Measurements from ENCODE around the gene ZNF487. TPM values are rescaled to one million over a fixed set of nuclear protein-coding genes. Genes with fewer than 3 reads are reported as not detected.
"Not testable (repeated sequence)": the region's sequence is repeated elsewhere in the genome, so short reads cannot be mapped to it uniquely, and the experiment has no call there.

Gene ZNF487
- total RNA-seq, 2 donors from 2014 or later = 2.5 to 2.9 TPM

DNA sequence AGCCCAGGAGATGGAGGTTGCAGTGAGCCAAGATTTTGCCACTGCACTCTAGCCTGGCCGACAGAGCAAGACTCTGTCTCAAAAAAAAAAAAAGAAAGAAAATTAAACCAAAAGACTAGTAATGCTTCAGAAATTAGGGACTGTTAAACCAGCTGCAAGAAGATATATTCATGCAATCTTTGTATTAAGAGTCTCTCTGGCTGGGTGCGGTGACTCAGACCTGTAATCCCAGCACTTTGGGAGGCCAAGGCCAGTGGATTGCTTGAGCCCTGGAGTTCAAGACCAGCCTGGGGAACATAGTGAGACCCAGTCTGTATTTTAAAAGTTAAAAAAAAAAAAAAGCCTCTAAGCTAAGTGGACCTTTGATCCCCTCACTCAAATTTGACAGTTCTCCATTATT, 25.4 kb upstream of the ZNF487 start:
- no peak overlapping the region for H3K27ac Mint-ChIP-seq
- no peaks in the 10 kb centered on the region for H3K4me1 Mint-ChIP-seq
- no peaks in the 10 kb centered on the region for H3K9me3 Mint-ChIP-seq
- peaks cover 27% of the 10 kb centered on the region for H3K36me3 Mint-ChIP-seq (ENCODE audit: low read depth)
- no peak overlapping the region for H3K4me3 Mint-ChIP-seq
- no peak for ATAC-seq (replicated peaks)
- no peaks in the 10 kb centered on the region for H3K27me3 Mint-ChIP-seq

GRCh38 chr10:43415544-43415943, 21.4 kb upstream of the ZNF487 start:
- Mint-ChIP-seq H3K27ac (no peak overlapping the region), H3K4me3 (no peak overlapping the region), H3K27me3 (no peaks in the 10 kb centered on the region), H3K9me3 (no peaks in the 10 kb centered on the region), H3K36me3 (ENCODE audit: low read depth) (no peaks in the 10 kb centered on the region), H3K4me1 (no peaks in the 10 kb centered on the region)
- ATAC-seq (replicated peaks) = no peak

DNA sequence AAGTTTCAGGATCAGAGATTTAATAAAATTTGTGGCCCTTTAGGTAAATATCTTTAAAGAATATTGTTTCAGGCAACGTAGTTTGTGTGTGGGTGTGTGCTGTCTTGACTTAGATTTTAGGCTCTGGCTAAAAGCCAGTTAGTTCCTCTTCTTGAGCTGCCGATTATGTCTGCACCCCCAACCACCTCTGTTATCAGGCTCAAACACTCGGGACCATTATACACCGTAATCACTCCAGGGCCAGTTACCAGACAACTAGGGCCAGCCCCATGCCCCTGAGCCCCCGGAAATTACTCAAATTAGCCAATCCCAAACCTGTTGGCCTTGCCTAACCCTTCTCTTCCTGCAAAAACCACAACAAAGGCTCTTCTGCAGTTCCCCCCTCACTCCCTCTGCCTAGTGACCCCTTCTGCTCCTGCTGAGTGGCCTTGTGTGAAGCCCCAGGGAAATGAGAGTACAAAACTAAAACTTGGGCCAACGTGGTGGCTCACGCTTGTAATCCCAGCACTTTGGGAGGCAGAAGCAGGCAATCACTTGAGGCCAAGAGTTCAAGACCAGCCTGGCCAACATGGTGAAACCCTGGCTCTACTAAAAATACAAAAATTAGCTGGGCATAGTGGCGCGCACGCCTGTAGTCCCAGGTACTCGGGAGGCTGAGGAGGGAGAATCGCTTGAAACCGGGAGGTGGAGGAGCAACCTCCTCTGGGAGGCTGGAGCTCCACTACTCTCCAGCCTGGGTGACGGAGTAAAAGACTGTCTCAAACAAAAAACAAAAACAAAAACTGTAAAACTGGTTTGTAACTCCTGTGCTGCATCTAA, 18.8 kb upstream of the ZNF487 start:
- H3K27me3 Mint-ChIP-seq = no peaks in the 10 kb centered on the region
- peak overlapping the region; percentile 57 for H3K4me3 Mint-ChIP-seq
- ATAC-seq (replicated peaks) = peak; percentile 38
- no peaks in the 10 kb centered on the region for H3K36me3 Mint-ChIP-seq (ENCODE audit: low read depth)
- peaks cover 8% of the 10 kb centered on the region for H3K4me1 Mint-ChIP-seq
- H3K27ac Mint-ChIP-seq = peak overlapping the region; percentile 63
- H3K9me3 Mint-ChIP-seq = no peaks in the 10 kb centered on the region

DNA sequence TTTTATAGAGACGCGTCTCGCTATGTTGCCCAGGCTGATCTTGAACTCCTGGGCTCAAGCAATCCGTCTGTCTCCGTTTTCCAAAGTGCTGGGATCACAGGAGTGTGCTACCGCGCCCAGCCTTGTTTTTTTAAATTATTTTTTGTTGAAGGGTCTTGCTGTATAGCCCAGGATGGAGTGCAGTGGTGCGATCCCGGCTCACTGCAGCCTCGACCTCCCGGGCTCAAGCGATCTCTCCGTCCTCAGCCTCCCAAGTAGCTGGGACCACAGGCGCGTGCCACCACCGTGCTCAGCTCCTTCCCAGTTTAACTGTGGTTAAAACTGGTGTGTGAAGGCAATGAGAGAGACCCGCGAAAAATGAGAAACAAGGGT, 16.9 kb upstream of the ZNF487 start:
- Mint-ChIP-seq H3K4me1 (peaks cover 8% of the 10 kb centered on the region), H3K4me3 (peak overlapping the region; percentile 95)

GRCh38 chr10:43420369-43421200, 16.3 kb upstream of the ZNF487 start:
- peak; percentile 90 for ATAC-seq (replicated peaks)
- Mint-ChIP-seq H3K36me3 (ENCODE audit: low read depth) (no peaks in the 10 kb centered on the region), H3K4me3 (peak overlapping the region; percentile 95), H3K27me3 (no peaks in the 10 kb centered on the region), H3K9me3 (no peaks in the 10 kb centered on the region), H3K27ac (peak overlapping the region; percentile 94), H3K4me1 (peaks cover 8% of the 10 kb centered on the region)

More for the DNA sequence above, 16.9 kb upstream of the ZNF487 start:
- Mint-ChIP-seq H3K9me3 (no peaks in the 10 kb centered on the region), H3K27me3 (no peaks in the 10 kb centered on the region), H3K27ac (peak overlapping the region; percentile 94), H3K36me3 (ENCODE audit: low read depth) (no peaks in the 10 kb centered on the region)
- ATAC-seq (replicated peaks) = no peak

DNA sequence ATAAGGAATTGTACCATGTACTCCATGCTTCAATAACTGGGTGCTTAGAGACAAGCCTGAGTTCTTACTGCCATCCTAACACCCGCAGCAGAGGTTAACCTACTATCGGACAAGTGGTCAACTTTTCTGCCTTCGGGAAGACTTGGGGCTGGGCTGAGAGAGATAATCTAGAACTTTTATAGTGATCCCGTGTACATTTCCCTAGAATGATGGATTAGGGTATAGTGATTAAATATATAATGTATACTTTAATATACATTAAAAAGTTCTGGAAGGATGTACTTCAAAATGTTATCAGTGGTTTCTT, 15.8 kb upstream of the ZNF487 start:
- Mint-ChIP-seq H3K4me3 (peak overlapping the region; percentile 95), H3K36me3 (ENCODE audit: low read depth) (no peaks in the 10 kb centered on the region), H3K27me3 (no peaks in the 10 kb centered on the region), H3K9me3 (no peaks in the 10 kb centered on the region), H3K27ac (peak overlapping the region; percentile 94), H3K4me1 (peaks cover 8% of the 10 kb centered on the region)
- no peak for ATAC-seq (replicated peaks)

- no peak for ATAC-seq (replicated peaks)
- no peaks in the 10 kb centered on the region for H3K36me3 Mint-ChIP-seq (ENCODE audit: low read depth)
- H3K27ac Mint-ChIP-seq = peak overlapping the region; percentile 94
- H3K4me3 Mint-ChIP-seq = peak overlapping the region; percentile 95
- H3K9me3 Mint-ChIP-seq = no peaks in the 10 kb centered on the region
- peaks cover 8% of the 10 kb centered on the region for H3K4me1 Mint-ChIP-seq
- H3K27me3 Mint-ChIP-seq = no peaks in the 10 kb centered on the region
Observed at GRCh38 chr10:43421519-43421918, 15.4 kb upstream of the ZNF487 start.

DNA sequence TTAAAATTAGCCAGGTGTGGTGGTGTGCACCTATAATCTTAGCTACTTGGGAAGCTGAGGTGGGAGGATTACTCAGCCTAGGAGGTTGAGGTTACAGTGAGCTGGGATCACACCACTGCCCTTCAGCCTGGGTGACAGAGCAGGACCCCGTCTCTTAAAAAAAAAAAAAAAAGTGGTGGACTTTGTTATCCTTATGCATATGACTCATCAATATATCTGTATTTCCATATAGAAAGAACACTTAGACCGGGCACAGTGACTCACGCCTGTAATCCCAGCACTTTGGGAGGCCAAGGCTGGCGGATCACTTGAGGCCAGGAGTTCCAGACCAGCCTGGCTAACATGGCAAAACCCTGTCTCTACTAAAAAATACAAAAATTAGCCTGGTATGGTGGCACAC, 15.0 kb upstream of the ZNF487 start:
- H3K4me1 Mint-ChIP-seq; ATAC-seq (replicated peaks); H3K9me3 Mint-ChIP-seq; H3K27me3 Mint-ChIP-seq; H3K36me3 Mint-ChIP-seq (ENCODE audit: low read depth): not testable (repeated sequence)
- peak overlapping the region; percentile 95 for H3K4me3 Mint-ChIP-seq
- peak overlapping the region; percentile 94 for H3K27ac Mint-ChIP-seq

- Mint-ChIP-seq H3K27me3 (no peaks in the 10 kb centered on the region), H3K36me3 (ENCODE audit: low read depth) (no peaks in the 10 kb centered on the region), H3K9me3 (no peaks in the 10 kb centered on the region), H3K4me3 (no peak overlapping the region), H3K27ac (no peak overlapping the region), H3K4me1 (peaks cover 8% of the 10 kb centered on the region)
- ATAC-seq (replicated peaks) = no peak
Observed at GRCh38 chr10:43424416-43424815, 12.5 kb upstream of the ZNF487 start.

DNA sequence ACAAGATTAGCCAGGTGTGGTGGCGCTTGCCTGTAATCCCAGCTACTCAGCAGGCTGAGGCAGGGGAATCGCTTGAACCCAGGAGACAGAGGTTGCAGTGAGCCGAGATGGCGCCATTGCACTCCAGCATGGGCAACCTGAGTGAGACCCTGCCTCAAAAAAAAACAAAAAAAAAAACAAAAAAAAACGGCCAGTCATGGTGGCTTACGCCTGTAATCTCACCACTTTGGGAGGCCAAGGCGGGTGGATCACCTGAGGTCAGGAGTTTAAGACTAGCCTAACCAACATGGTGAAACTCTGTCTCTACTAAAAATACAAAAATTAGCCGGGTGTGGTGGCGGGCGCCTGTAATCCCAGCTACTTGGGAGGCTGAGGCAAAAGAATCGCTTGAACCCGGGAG, 10.4 kb upstream of the ZNF487 start:
- not testable (repeated sequence) for H3K4me1 Mint-ChIP-seq

DNA sequence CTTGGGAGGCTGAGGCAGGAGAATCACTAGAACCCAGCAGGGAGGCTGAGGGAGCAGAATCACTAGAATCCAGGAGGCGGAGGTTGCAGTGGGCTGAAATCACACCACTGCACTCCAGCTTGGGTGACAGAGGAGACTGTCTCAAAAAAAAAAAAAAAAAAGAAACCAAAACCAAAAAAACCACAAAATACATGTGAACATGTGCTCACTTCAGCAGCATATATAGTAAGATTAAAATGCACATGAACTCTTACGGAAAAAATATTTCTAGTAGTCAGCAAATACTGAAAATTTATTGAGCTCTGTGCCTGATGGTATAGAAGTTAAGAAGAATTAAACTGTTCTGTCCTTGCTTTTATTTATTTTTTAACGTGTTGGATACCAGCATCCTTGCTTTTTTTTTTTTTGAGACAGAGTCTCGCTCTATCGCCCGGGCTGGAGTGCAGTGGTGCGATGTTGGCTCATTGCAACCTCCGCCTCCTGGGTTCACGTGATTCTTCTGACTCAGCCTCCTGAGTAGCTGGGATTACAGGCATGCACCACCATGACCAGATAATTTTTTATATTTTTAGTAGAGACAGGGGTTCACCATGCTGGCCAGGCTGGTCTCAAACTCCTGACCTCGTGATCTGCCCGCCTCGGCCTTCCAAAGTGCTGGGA, 9.6 kb upstream of the ZNF487 start:
- Mint-ChIP-seq H3K27ac (peak overlapping the region; percentile 61), H3K4me1 (no peaks in the 10 kb centered on the region), H3K4me3 (peak overlapping the region; percentile 44), H3K9me3 (no peaks in the 10 kb centered on the region), H3K36me3 (ENCODE audit: low read depth) (no peaks in the 10 kb centered on the region), H3K27me3 (no peaks in the 10 kb centered on the region)
- ATAC-seq (replicated peaks) = peak; percentile 74

More for the DNA sequence above, 10.4 kb upstream of the ZNF487 start:
- not testable (repeated sequence) for H3K27me3 Mint-ChIP-seq; H3K4me3 Mint-ChIP-seq; H3K9me3 Mint-ChIP-seq; H3K36me3 Mint-ChIP-seq (ENCODE audit: low read depth); ATAC-seq (replicated peaks); H3K27ac Mint-ChIP-seq

DNA sequence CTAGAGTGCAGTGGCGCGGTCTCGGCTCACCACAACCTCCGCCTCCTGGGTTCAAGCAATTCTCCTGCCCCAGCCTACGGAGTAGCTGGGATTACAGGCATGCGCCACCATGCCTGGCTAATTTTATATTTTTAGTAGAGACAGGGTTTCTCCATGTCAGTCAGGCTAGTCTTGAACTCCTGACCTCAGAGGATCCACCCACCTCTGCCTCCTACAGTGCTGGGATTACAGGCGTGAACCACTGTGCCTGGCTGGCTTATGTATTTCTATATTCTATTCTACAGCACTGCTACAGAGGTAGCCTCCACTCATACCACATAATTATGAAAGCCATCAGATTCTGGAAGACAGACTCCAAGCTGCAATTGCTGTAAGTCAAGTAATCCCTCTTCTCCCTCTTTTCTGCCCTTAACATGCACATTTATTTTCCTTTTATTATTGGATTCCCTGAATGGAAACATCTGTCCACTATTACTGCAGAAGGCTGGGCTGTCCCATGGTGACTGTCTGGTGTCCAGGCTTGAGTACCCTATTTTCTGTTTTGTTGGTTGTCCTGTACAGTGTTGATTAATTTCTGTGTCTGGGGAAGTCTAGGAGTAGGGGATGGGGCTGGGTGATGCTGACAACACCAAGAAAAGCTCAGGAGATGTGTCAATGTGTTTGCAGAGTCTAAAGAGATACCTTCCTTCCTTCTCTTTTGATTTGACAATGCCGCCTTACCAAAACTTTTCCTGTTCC, 5.8 kb upstream of the ZNF487 start:
- Mint-ChIP-seq H3K4me1 (peaks cover 4% of the 10 kb centered on the region), H3K4me3 (no peak overlapping the region), H3K36me3 (ENCODE audit: low read depth) (peaks cover under 1% of the 10 kb centered on the region), H3K27ac (peak overlapping the region; percentile 51), H3K9me3 (no peaks in the 10 kb centered on the region), H3K27me3 (no peaks in the 10 kb centered on the region)
- ATAC-seq (replicated peaks) = no peak

DNA sequence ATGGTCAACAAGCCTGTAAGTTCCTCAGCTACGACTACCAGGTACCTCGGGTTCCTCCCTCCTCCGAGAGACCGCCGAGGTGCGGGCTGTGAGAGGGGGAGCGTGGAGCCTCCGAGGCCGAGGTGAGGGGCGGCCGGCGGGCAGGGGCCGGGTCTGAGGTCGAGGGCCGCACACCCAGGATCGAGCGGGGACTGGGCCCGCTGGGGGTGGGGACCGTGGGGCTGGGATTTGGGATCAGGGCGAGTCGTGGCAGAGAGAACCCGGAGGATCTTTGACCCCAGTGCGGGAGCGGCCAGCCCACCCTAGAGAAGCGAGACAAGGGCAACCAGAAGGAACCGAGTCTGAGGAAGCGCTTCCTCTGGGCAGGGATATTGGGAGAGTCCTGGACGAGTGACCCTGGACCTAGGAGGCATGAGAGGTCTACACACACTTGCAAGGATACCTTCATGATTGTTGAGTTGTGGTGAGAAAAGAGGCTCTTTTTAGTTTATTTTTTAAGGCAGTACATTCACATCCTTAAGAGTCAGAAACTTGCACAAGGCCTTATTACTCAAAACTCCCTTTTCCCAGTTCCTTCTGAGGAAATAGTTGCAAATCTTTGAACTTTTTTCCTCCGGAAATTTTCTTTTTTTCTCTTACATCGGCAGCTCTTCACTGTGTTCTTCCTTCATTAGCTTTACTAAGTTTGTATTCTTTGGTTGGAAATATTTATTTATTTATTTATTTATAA, 395 bp downstream of the ZNF487 start:
- peak overlapping the region; percentile 98 for H3K27ac Mint-ChIP-seq
- peaks cover 20% of the 10 kb centered on the region for H3K4me1 Mint-ChIP-seq
- H3K9me3 Mint-ChIP-seq = no peaks in the 10 kb centered on the region
- no peak for ATAC-seq (replicated peaks)
- no peaks in the 10 kb centered on the region for H3K27me3 Mint-ChIP-seq
- H3K36me3 Mint-ChIP-seq (ENCODE audit: low read depth) = peaks cover 7% of the 10 kb centered on the region
- H3K4me3 Mint-ChIP-seq = peak overlapping the region; percentile 97

Data from activated T-helper 17 cell treated with anti-CD3 and anti-CD28 coated beads, Interleukin-2, amount 50 U/mL, for 72 hours (primary cell).